ENCODE results near the gene CYB5A. TPM values are rescaled to one million over a fixed set of nuclear protein-coding genes. Genes with fewer than 3 reads are reported as not detected.

The CYB5A gene
- total RNA-seq, 4 donors from 2014 or later, result 232 to 490 (median 267) TPM

- Histone ChIP-seq H3K4me3 (no peak overlapping the region), H3K4me1 (no peaks in the 10 kb centered on the region), H3K9me3 (no peaks in the 10 kb centered on the region), H3K36me3 (no peaks in the 10 kb centered on the region), H3K27me3 (no peaks in the 10 kb centered on the region), H3K27ac (no peak overlapping the region)
- no peak for DNase-seq (ENCODE audit: low spot score in 2 of 2)
- 59 to 71% methylated on average over 2 of the region's 2 CpGs for WGBS, 2 donors
- TF ChIP-seq POLR2A (IDR thresholded peaks at IDR 0.05), result no peak
- TF ChIP-seq, protein P1, sequence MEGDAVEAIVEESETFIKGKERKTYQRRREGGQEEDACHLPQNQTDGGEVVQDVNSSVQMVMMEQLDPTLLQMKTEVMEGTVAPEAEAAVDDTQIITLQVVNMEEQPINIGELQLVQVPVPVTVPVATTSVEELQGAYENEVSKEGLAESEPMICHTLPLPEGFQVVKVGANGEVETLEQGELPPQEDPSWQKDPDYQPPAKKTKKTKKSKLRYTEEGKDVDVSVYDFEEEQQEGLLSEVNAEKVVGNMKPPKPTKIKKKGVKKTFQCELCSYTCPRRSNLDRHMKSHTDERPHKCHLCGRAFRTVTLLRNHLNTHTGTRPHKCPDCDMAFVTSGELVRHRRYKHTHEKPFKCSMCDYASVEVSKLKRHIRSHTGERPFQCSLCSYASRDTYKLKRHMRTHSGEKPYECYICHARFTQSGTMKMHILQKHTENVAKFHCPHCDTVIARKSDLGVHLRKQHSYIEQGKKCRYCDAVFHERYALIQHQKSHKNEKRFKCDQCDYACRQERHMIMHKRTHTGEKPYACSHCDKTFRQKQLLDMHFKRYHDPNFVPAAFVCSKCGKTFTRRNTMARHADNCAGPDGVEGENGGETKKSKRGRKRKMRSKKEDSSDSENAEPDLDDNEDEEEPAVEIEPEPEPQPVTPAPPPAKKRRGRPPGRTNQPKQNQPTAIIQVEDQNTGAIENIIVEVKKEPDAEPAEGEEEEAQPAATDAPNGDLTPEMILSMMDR (IDR thresholded peaks at IDR 0.05), result no peak
- no peak for TF ChIP-seq EP300 (IDR thresholded peaks at IDR 0.05)
Measured at GRCh38 chr18:74326231-74326630, 34.5 kb upstream of the CYB5A start.

DNA sequence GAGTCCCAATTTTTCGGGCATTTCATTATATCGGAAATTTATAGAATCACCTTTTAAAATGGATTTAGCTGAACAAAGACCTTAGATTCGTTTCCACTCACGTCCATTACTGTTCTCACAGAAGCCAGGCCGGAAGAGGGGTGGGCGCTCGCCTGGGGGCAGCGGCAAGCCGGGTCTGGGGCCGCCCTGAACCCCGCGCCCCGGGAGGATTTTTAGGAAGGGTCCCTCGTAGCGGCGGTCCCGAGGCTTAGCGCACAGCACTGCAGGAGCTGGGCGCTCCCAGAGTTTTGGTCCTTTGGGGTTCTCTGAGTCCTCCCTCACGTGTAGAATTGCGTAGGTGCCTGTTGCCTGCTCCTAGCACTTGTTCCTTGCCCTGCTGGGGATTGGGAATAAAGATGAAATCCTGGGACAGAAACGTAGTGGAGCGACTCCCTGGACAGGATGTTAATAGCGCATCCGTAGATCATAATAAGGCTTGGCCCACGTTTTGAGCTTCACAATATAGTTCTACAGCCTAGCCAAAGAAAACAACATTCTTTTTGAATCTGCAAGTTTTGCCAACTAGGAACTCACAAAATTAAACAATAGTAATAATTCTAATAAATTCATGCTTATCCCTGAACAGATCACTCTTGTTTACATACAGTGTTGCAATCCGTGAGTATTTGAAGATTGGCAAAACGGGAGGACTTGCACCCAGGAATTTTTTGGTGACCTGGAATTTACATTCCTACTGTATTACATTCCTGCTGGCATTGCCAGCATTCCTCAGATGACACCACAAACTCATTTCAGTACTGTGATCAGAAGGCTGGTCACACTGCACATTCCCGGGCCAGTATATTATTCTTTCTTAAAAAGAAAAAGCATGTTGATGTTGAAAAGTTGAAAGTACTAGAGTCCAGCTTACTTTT lies 24.8 kb upstream of the CYB5A start:
- TF ChIP-seq, protein P1 (IDR thresholded peaks at IDR 0.05), result no peak
- no peak for TF ChIP-seq EP300 (IDR thresholded peaks at IDR 0.05)
- no peak for TF ChIP-seq POLR2A (IDR thresholded peaks at IDR 0.05)
- Histone ChIP-seq H3K4me1 (peaks cover 0 to 5% (median 0%) of the 10 kb centered on the region in 4 donors), H3K9me3 (no peaks in the 10 kb centered on the region), H3K4me3 (no peak overlapping the region), H3K36me3 (no peaks in the 10 kb centered on the region), H3K27me3 (no peaks in the 10 kb centered on the region), H3K27ac (no peak overlapping the region)
- WGBS, 2 donors, result 71 to 76% methylated on average over 28 to 29 of the region's 29 CpGs
- DNase-seq (ENCODE audit: low spot score in 2 of 2), result no peak

DNA sequence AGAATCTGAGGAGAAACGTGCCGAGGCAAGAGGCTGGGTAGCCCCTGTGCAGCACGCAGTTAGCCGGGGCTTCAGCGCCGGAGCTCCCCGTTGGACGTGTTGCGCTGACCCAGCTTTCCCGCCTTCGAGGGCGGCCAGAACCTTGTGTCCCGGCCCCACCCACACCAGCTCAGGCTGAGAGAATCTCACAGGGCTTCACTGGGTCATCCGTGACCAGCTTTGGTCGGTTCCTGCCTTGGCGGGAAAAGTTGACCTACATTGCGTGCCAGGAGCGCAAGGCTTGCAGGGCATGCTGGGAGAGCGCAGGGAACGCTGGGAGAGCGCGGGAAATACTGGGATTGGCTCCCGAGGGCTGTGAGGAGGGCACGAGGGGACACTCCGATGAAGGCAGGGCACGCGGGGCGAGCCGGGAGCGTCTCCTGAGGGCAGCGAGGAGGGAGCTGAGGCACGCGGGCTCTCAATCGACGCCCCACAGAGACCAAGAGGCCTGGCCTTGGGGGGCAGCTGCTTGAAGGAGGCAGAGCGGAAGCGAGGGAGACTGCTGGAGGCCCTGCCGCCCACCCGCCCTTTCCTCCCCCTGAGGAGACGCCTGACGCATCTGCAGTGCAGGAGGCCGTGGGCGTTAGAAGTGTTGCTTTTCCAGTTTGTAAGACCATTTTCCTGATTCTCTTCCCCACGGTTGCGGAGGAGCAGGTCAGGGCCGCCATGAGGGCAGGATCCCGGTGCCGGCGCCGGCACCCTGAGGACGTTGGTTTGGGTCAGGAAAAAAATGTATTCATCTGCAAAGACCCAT lies 23.9 kb upstream of the CYB5A start, which contains the start of gene C18orf63:
TSS of gene C18orf63 (plus strand) at position 376 of the 793 bp plus-strand sequence. CDS start 2,027 bp downstream, outside the sequence.
- DNase-seq (ENCODE audit: low spot score in 2 of 2), result no peak
- TF ChIP-seq, protein P1 (IDR thresholded peaks at IDR 0.05), result no peak
- no peak for TF ChIP-seq POLR2A (IDR thresholded peaks at IDR 0.05)
- TF ChIP-seq EP300 (IDR thresholded peaks at IDR 0.05), result no peak
- Histone ChIP-seq H3K4me1 (peaks cover 0 to 5% (median 0%) of the 10 kb centered on the region in 4 donors), H3K27me3 (no peaks in the 10 kb centered on the region), H3K9me3 (no peaks in the 10 kb centered on the region), H3K36me3 (no peaks in the 10 kb centered on the region), H3K4me3 (no peak within 1 kb of the TSS), H3K27ac (no peak within 1 kb of the TSS)
- WGBS, 2 donors, result 93% methylated on average over 49 to 51 of the region's 51 CpGs

- H3K4me1 ChIP-seq, result peaks cover 0 to 5% (median 0%) of the 10 kb centered on the region in 4 donors
- no peaks in the 10 kb centered on the region for H3K9me3 ChIP-seq
- H3K27ac ChIP-seq, result no peak overlapping the region
- no peaks in the 10 kb centered on the region for H3K36me3 ChIP-seq
- TF ChIP-seq, protein P1 (IDR thresholded peaks at IDR 0.05), result no peak
- TF ChIP-seq POLR2A (IDR thresholded peaks at IDR 0.05), result no peak
- TF ChIP-seq EP300 (IDR thresholded peaks at IDR 0.05), result no peak
- 80 to 91% methylated on average over 22 of the region's 22 CpGs for WGBS, 2 donors
- DNase-seq (ENCODE audit: low spot score in 2 of 2), result no peak
- H3K27me3 ChIP-seq, result no peaks in the 10 kb centered on the region
- H3K4me3 ChIP-seq, result no peak overlapping the region
Measured at GRCh38 chr18:74314759-74315463, 23.1 kb upstream of the CYB5A start.
